Measurements from ENCODE around the gene SLC23A2. TPM values are rescaled to one million over a fixed set of nuclear protein-coding genes. Genes with fewer than 3 reads are reported as not detected.

Gene SLC23A2
- total RNA-seq, 1 donor from 2014 or later, result 20.8 TPM

DNA sequence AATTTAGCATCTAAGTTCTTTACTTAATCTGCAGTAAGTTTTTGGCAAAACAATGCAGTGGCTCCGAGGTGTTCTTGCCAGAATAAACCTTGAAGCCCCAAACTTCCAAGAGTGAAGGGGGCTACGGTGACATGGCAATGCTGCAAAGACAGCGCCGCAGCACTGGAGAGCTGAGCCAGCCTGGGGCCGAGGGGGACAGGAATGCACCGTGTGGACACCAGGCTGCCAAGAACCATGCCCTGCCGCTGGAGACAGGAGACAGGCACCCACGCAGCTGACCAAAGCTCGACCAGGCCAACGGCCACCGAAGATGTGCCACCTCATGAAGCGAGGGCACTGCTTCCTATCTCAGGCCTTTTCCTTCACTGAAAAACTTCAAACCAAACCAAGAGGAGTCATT is 146.2 kb downstream of the SLC23A2 start:
- no peak for DNase-seq (ENCODE audit: low read depth)
- Histone ChIP-seq H3K79me2 (ENCODE audit: insufficient read depth, low read length) (no peaks in the 10 kb centered on the region), H2AFZ (ENCODE audit: low read depth, low read length) (no peak overlapping the region), H3K9ac (ENCODE audit: low read length) (no peak overlapping the region), H3K4me3 (ENCODE audit: insufficient read depth, low read depth, low read length) (no peak overlapping the region), H3K4me1 (ENCODE audit: insufficient read depth, low read length) (no peaks in the 10 kb centered on the region), H4K20me1 (ENCODE audit: insufficient read depth, low read length) (no peaks in the 10 kb centered on the region), H3K9me3 (ENCODE audit: insufficient read depth, low read depth, low read length) (no peaks in the 10 kb centered on the region), H3K36me3 (ENCODE audit: insufficient read depth, low read length) (peaks cover 14% of the 10 kb centered on the region), H3K4me2 (ENCODE audit: low read length) (no peak overlapping the region), H3K27me3 (ENCODE audit: insufficient read depth, low read length) (no peaks in the 10 kb centered on the region), H3K27ac (ENCODE audit: low read depth, low read length) (no peak overlapping the region)
- Mint-ChIP-seq H3K9me3 (ENCODE audit: unreplicated experiment) (no peaks in the 10 kb centered on the region), H3K27ac (ENCODE audit: unreplicated experiment) (no peak overlapping the region), H3K4me1 (ENCODE audit: low read depth, unreplicated experiment) (no peaks in the 10 kb centered on the region), H3K4me3 (ENCODE audit: unreplicated experiment) (no peak overlapping the region), H3K36me3 (ENCODE audit: low read depth, unreplicated experiment) (peaks cover 22% of the 10 kb centered on the region), H3K27me3 (ENCODE audit: low read depth, unreplicated experiment) (no peaks in the 10 kb centered on the region)
- no peak for TF ChIP-seq EZH2 (IDR thresholded peaks at IDR 0.05; ENCODE audit: insufficient read depth, low read length)
- TF ChIP-seq, protein P1, sequence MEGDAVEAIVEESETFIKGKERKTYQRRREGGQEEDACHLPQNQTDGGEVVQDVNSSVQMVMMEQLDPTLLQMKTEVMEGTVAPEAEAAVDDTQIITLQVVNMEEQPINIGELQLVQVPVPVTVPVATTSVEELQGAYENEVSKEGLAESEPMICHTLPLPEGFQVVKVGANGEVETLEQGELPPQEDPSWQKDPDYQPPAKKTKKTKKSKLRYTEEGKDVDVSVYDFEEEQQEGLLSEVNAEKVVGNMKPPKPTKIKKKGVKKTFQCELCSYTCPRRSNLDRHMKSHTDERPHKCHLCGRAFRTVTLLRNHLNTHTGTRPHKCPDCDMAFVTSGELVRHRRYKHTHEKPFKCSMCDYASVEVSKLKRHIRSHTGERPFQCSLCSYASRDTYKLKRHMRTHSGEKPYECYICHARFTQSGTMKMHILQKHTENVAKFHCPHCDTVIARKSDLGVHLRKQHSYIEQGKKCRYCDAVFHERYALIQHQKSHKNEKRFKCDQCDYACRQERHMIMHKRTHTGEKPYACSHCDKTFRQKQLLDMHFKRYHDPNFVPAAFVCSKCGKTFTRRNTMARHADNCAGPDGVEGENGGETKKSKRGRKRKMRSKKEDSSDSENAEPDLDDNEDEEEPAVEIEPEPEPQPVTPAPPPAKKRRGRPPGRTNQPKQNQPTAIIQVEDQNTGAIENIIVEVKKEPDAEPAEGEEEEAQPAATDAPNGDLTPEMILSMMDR (IDR thresholded peaks at IDR 0.05; ENCODE audit: insufficient read depth, low read depth, low read length), result no peak
- no peak for FAIRE-seq

DNA sequence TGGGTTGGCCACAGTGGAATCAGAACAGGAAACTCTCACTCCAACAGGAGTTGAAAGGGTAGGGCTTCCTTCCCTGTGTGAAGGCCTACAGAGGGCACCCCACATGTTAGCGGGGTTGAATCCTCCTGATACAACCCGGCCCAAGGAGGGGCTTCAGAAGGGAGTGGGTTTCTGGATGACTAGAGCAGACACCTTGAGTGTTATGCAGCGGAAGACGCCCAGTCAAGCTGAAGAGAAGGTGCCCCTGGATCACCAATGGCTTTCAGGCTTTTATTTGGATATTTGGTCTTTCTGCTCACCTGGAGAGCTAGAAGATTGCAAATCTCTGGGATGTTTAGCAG is 146.8 kb downstream of the SLC23A2 start:
- no peak for FAIRE-seq
- Mint-ChIP-seq H3K9me3 (ENCODE audit: unreplicated experiment) (no peaks in the 10 kb centered on the region), H3K4me3 (ENCODE audit: unreplicated experiment) (no peak overlapping the region), H3K4me1 (ENCODE audit: low read depth, unreplicated experiment) (no peaks in the 10 kb centered on the region), H3K27ac (ENCODE audit: unreplicated experiment) (no peak overlapping the region), H3K27me3 (ENCODE audit: low read depth, unreplicated experiment) (no peaks in the 10 kb centered on the region), H3K36me3 (ENCODE audit: low read depth, unreplicated experiment) (peaks cover 20% of the 10 kb centered on the region)
- no peak overlapping the region for H3K9ac ChIP-seq (ENCODE audit: low read length)
- no peaks in the 10 kb centered on the region for H3K9me3 ChIP-seq (ENCODE audit: insufficient read depth, low read depth, low read length)
- no peaks in the 10 kb centered on the region for H3K4me1 ChIP-seq (ENCODE audit: insufficient read depth, low read length)
- H2AFZ ChIP-seq (ENCODE audit: low read depth, low read length), result no peak overlapping the region
- H3K36me3 ChIP-seq (ENCODE audit: insufficient read depth, low read length), result peaks cover 11% of the 10 kb centered on the region
- no peak for DNase-seq (ENCODE audit: low read depth)
- H4K20me1 ChIP-seq (ENCODE audit: insufficient read depth, low read length), result no peaks in the 10 kb centered on the region
- H3K27me3 ChIP-seq (ENCODE audit: insufficient read depth, low read length), result no peaks in the 10 kb centered on the region
- H3K4me3 ChIP-seq (ENCODE audit: insufficient read depth, low read depth, low read length), result no peak overlapping the region
- H3K79me2 ChIP-seq (ENCODE audit: insufficient read depth, low read length), result no peaks in the 10 kb centered on the region
- no peak overlapping the region for H3K27ac ChIP-seq (ENCODE audit: low read depth, low read length)
- TF ChIP-seq, protein P1 (IDR thresholded peaks at IDR 0.05; ENCODE audit: insufficient read depth, low read depth, low read length), result no peak
- no peak for TF ChIP-seq EZH2 (IDR thresholded peaks at IDR 0.05; ENCODE audit: insufficient read depth, low read length)
- H3K4me2 ChIP-seq (ENCODE audit: low read length), result no peak overlapping the region

- FAIRE-seq (no peak), DNase-seq (ENCODE audit: low read depth) (no peak)
- H3K4me1 Mint-ChIP-seq (ENCODE audit: low read depth, unreplicated experiment), result no peaks in the 10 kb centered on the region
- Histone ChIP-seq H3K9me3 (ENCODE audit: insufficient read depth, low read depth, low read length) (no peaks in the 10 kb centered on the region), H3K27me3 (ENCODE audit: insufficient read depth, low read length) (no peaks in the 10 kb centered on the region), H3K4me3 (ENCODE audit: insufficient read depth, low read depth, low read length) (no peak overlapping the region), H3K79me2 (ENCODE audit: insufficient read depth, low read length) (no peaks in the 10 kb centered on the region), H3K27ac (ENCODE audit: low read depth, low read length) (no peak overlapping the region), H2AFZ (ENCODE audit: low read depth, low read length) (no peak overlapping the region), H3K4me1 (ENCODE audit: insufficient read depth, low read length) (no peaks in the 10 kb centered on the region), H3K4me2 (ENCODE audit: low read length) (no peak overlapping the region), H3K9ac (ENCODE audit: low read length) (no peak overlapping the region), H3K36me3 (ENCODE audit: insufficient read depth, low read length) (peaks cover 7% of the 10 kb centered on the region), H4K20me1 (ENCODE audit: insufficient read depth, low read length) (no peaks in the 10 kb centered on the region)
- H3K9me3 Mint-ChIP-seq (ENCODE audit: unreplicated experiment), result no peaks in the 10 kb centered on the region
- no peaks in the 10 kb centered on the region for H3K27me3 Mint-ChIP-seq (ENCODE audit: low read depth, unreplicated experiment)
- peaks cover 17% of the 10 kb centered on the region for H3K36me3 Mint-ChIP-seq (ENCODE audit: low read depth, unreplicated experiment)
- no peak overlapping the region for H3K27ac Mint-ChIP-seq (ENCODE audit: unreplicated experiment)
- H3K4me3 Mint-ChIP-seq (ENCODE audit: unreplicated experiment), result no peak overlapping the region
- TF ChIP-seq EZH2 (IDR thresholded peaks at IDR 0.05; ENCODE audit: insufficient read depth, low read length), result no peak
- TF ChIP-seq, protein P1 (IDR thresholded peaks at IDR 0.05; ENCODE audit: insufficient read depth, low read depth, low read length), result no peak
Observed at GRCh38 chr20:4853757-4854560, 147.4 kb downstream of the SLC23A2 start.

Data from astrocyte (in vitro differentiated cells and primary cell).